MM.1S (cell line): ENCODE results near the gene GUF1.
A peak's percentile ranks its signal among the peaks of the same experiment; 100 is the strongest.

Source experiments
- DNase-seq: peaks from one replicate; pipeline ENCODE4 v3.0.0-alpha.2; 2015
- H2AFZ ChIP-seq: fragments of 300-600 bp; sonication (generic); 2 replicates; pipeline ENCODE4 v1.6.0; 2016; ENCODE audit warnings: antibody characterized with exemption, low read length
- H3F3A ChIP-seq: fragments of 300-600 bp; sonication (generic); 2 replicates; pipeline ENCODE4 v1.6.1; 2016; ENCODE audit warnings: mild to moderate bottlenecking, antibody characterized with exemption, low read length, moderate library complexity, mixed read lengths; ENCODE audit not compliant: insufficient read depth
- H3K27ac ChIP-seq: fragments of 300-600 bp; sonication (generic); 2 replicates; pipeline ENCODE4 v1.5.1; 2016; ENCODE audit warnings: mild to moderate bottlenecking, low read length
- H3K27me3 ChIP-seq: fragments of 300-600 bp; sonication (generic); replicated peaks from 2 replicates; pipeline ENCODE4 v1.6.0; 2016; ENCODE audit warnings: low read length; ENCODE audit not compliant: insufficient read depth
- H3K36me3 ChIP-seq: fragments of 300-600 bp; sonication (generic); replicated peaks from 2 replicates; pipeline ENCODE4 v1.6.1; 2016; ENCODE audit warnings: mild to moderate bottlenecking, low read length, mixed read lengths; ENCODE audit not compliant: insufficient read depth
- H3K4me1 ChIP-seq: fragments of 300-600 bp; sonication (generic); 2 replicates; pipeline ENCODE4 v1.6.1; 2016; ENCODE audit warnings: low read length, mixed read lengths
- H3K4me2 ChIP-seq: fragments of 300-600 bp; sonication (generic); 2 replicates; pipeline ENCODE4 v1.6.0; 2016; ENCODE audit warnings: low read depth, low read length
- H3K4me3 ChIP-seq: fragments of 300-600 bp; sonication (generic); 2 replicates; pipeline ENCODE4 v1.5.1; 2016; ENCODE audit warnings: low read length, mixed read lengths
- H3K79me2 ChIP-seq: fragments of 300-600 bp; sonication (generic); 2 replicates; pipeline ENCODE4 v1.6.1; 2016; ENCODE audit warnings: mixed run types, low read length, mixed read lengths
- H3K9ac ChIP-seq: fragments of 300-600 bp; sonication (generic); 2 replicates; pipeline ENCODE4 v1.6.1; 2016; ENCODE audit warnings: low read length, mixed read lengths
- H3K9me2 ChIP-seq: fragments of 300-600 bp; sonication (generic); replicated peaks from 2 replicates; pipeline ENCODE4 v1.6.1; 2016; ENCODE audit warnings: mild to moderate bottlenecking, low read length, mixed read lengths; ENCODE audit not compliant: insufficient read depth
- H3K9me3 ChIP-seq: fragments of 300-600 bp; sonication (generic); replicated peaks from 2 replicates; pipeline ENCODE4 v1.6.1; 2016; ENCODE audit warnings: mild to moderate bottlenecking, low read length, mixed read lengths; ENCODE audit not compliant: insufficient read depth
- H4K20me1 ChIP-seq: fragments of 300-600 bp; sonication (generic); 2 replicates; pipeline ENCODE4 v1.6.1; 2016; ENCODE audit warnings: mild to moderate bottlenecking, low read length, moderate library complexity, mixed read lengths; ENCODE audit not compliant: insufficient read depth
- EZH2 ChIP-seq: fragments of 300-600 bp; sonication (generic); optimal IDR thresholded peaks from 2 replicates; pipeline ENCODE3; 2017; ENCODE audit warnings: low read depth, mild to moderate bottlenecking, antibody characterized with exemption, low read length, mixed read lengths
- EZH2phosphoT487 ChIP-seq: fragments of 300-600 bp; sonication (generic); IDR thresholded peaks from 2 replicates; pipeline ENCODE4 v1.6.1; 2018; ENCODE audit warnings: antibody characterized with exemption, low read length
- TF ChIP-seq, protein P1 (sequence below): fragments of 300-600 bp; sonication (generic); IDR thresholded peaks from 2 replicates; pipeline ENCODE4 v1.5.1; 2016; ENCODE audit warnings: antibody characterized with exemption, low read length, mixed read lengths

Gene GUF1

DNA sequence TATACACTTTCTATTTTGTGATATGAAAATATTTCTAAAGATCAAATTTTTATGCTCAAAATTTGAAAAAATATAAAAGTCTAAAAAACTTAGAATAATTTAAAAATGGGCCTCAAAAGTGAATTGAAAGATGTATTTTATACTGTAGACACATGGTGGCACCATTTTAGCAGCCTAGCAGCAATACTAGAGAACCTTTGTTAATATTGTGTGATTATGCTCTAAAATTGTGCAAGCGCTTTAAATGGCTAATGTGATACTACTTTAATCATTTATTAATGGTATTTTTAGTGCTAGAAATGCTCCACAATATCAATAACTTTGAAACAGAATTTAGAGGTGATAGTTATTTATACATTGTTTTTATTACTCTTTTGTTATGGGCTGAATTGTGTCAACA lies 3.7 kb upstream of the GUF1 start:
- Histone ChIP-seq H3K27me3 (no peaks in the 10 kb centered on the region), H2AFZ (no peak overlapping the region), H4K20me1 (no peaks in the 10 kb centered on the region), H3K36me3 (no peaks in the 10 kb centered on the region), H3K79me2 (peaks cover 12% of the 10 kb centered on the region), H3K4me3 (no peak overlapping the region), H3K4me1 (no peaks in the 10 kb centered on the region), H3F3A (no peaks in the 10 kb centered on the region), H3K27ac (no peak overlapping the region), H3K9me3 (no peaks in the 10 kb centered on the region), H3K9ac (no peak overlapping the region), H3K9me2 (no peaks in the 10 kb centered on the region), H3K4me2 (no peak overlapping the region)
- DNase-seq, result no peak
- no peak for TF ChIP-seq EZH2
- TF ChIP-seq, protein P1, sequence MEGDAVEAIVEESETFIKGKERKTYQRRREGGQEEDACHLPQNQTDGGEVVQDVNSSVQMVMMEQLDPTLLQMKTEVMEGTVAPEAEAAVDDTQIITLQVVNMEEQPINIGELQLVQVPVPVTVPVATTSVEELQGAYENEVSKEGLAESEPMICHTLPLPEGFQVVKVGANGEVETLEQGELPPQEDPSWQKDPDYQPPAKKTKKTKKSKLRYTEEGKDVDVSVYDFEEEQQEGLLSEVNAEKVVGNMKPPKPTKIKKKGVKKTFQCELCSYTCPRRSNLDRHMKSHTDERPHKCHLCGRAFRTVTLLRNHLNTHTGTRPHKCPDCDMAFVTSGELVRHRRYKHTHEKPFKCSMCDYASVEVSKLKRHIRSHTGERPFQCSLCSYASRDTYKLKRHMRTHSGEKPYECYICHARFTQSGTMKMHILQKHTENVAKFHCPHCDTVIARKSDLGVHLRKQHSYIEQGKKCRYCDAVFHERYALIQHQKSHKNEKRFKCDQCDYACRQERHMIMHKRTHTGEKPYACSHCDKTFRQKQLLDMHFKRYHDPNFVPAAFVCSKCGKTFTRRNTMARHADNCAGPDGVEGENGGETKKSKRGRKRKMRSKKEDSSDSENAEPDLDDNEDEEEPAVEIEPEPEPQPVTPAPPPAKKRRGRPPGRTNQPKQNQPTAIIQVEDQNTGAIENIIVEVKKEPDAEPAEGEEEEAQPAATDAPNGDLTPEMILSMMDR, result peak; percentile 18

DNA sequence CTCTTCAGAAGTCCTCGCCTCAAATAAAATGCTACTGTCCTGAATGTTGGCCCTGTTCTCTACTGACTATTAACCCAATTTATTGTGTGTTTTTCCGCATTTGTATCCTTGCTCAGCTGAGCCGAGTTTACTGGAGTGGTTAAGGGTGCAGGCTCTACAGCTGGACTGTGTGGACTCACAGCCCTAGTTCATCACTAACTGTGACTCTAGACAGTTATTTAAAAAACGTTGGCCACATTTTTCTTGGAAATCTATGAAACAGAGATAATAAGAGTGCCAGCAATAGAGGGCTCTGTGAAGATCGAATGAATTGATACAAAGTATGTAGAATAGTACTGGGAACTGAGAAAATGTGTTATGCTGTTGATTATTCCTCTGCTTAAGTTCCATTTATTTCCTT lies 2.9 kb upstream of the GUF1 start:
- peaks cover 21% of the 10 kb centered on the region for H3K79me2 ChIP-seq
- no peaks in the 10 kb centered on the region for H3F3A ChIP-seq
- H3K9me3 ChIP-seq, result no peaks in the 10 kb centered on the region
- no peak for DNase-seq
- no peaks in the 10 kb centered on the region for H3K9me2 ChIP-seq
- H2AFZ ChIP-seq, result no peak overlapping the region
- H3K27ac ChIP-seq, result no peak overlapping the region
- no peak overlapping the region for H3K4me2 ChIP-seq
- H4K20me1 ChIP-seq, result no peaks in the 10 kb centered on the region
- no peaks in the 10 kb centered on the region for H3K36me3 ChIP-seq
- no peaks in the 10 kb centered on the region for H3K4me1 ChIP-seq
- no peak overlapping the region for H3K4me3 ChIP-seq
- H3K9ac ChIP-seq, result no peak overlapping the region
- TF ChIP-seq EZH2 (no peak), EZH2phosphoT487 (no peak)
- TF ChIP-seq, protein P1, result no peak
- no peaks in the 10 kb centered on the region for H3K27me3 ChIP-seq

DNA sequence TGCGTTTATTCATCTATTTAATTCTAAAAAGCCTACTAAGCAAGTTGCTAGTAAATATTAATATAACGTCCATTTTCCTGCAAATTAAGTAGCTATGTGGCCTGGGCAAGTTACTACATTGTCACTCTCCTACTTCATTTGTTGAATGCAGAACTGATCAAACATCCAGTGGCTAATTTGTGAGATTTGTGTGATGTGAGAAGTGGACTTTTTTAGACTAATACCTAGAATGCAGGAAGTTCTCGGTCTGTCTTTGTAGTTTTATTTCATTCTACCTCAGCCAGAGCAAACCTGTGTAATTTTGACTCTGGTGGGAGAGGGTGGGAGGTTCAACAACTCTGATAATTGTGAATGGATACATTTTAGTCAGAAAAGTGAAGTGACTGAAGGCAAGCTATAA lies 840 bp downstream of the GUF1 start:
- Histone ChIP-seq H3K4me1 (peaks cover 15% of the 10 kb centered on the region; the same call in 1 of the 2 replicates), H2AFZ (peak overlapping the region; percentile 98), H3K36me3 (peaks cover 7% of the 10 kb centered on the region; the same call in 1 of the 2 replicates), H3K9me3 (no peaks in the 10 kb centered on the region), H4K20me1 (no peaks in the 10 kb centered on the region), H3K4me3 (peak overlapping the region; percentile 89), H3K9me2 (no peaks in the 10 kb centered on the region), H3F3A (no peaks in the 10 kb centered on the region), H3K27me3 (no peaks in the 10 kb centered on the region), H3K27ac (peak overlapping the region; percentile 84), H3K9ac (peak overlapping the region; percentile 92), H3K79me2 (peaks cover 40% of the 10 kb centered on the region), H3K4me2 (peak overlapping the region; percentile 87)
- TF ChIP-seq, protein P1, result no peak
- TF ChIP-seq EZH2phosphoT487 (no peak), EZH2 (no peak)
- DNase-seq, result no peak
